HG02885 (cell line): ENCODE results near the gene PGS1.

Experiments
- ATAC-seq: cut with Tn5 transposase; IDR thresholded peaks from one replicate; pipeline ENCODE4 v1.9.1; 2021; ENCODE audit warnings: mild to moderate bottlenecking; ENCODE audit not compliant: unreplicated experiment, poor library complexity

Gene PGS1

GRCh38 chr17:78435330-78436005 is 57.0 kb downstream of the PGS1 start:
- ATAC-seq, result no peak

GRCh38 chr17:78437508-78438169 is 59.2 kb downstream of the PGS1 start:
- ATAC-seq, result no peak

GRCh38 chr17:78438271-78438691 is 59.8 kb downstream of the PGS1 start:
- no peak for ATAC-seq

GRCh38 chr17:78438694-78439325 is 60.4 kb downstream of the PGS1 start:
- no peak for ATAC-seq

- ATAC-seq, result no peak
Observed at GRCh38 chr17:78441271-78441971, 63.0 kb downstream of the PGS1 start.

- no peak for ATAC-seq
Observed at GRCh38 chr17:78442648-78443218, 64.3 kb downstream of the PGS1 start.

GRCh38 chr17:78444392-78444791 is 65.9 kb downstream of the PGS1 start:
- no peak for ATAC-seq

- ATAC-seq, result no peak
Observed at GRCh38 chr17:78446833-78447232, 68.4 kb downstream of the PGS1 start.

- no peak for ATAC-seq
Observed at GRCh38 chr17:78448356-78448993, 70.0 kb downstream of the PGS1 start.

- ATAC-seq, result no peak
Observed at GRCh38 chr17:78449983-78450595, 71.6 kb downstream of the PGS1 start.

- no peak for ATAC-seq
Observed at GRCh38 chr17:78450696-78451345, 72.4 kb downstream of the PGS1 start.

GRCh38 chr17:78451753-78452152 is 73.3 kb downstream of the PGS1 start:
- no peak for ATAC-seq

- ATAC-seq, result no peak
Observed at GRCh38 chr17:78454346-78454745, 75.9 kb downstream of the PGS1 start.

- no peak for ATAC-seq
Observed at GRCh38 chr17:78458091-78458490, 79.6 kb downstream of the PGS1 start.

GRCh38 chr17:78458736-78459335 is 80.4 kb downstream of the PGS1 start:
- no peak for ATAC-seq

- no peak for ATAC-seq
Observed at GRCh38 chr17:78459696-78460095, 81.2 kb downstream of the PGS1 start.

- no peak for ATAC-seq
Observed at GRCh38 chr17:78460176-78460675, 81.8 kb downstream of the PGS1 start.

GRCh38 chr17:78460951-78461798 is 82.7 kb downstream of the PGS1 start:
- ATAC-seq, result no peak
